Suppressor macrophage (primary cell): Measurements from ENCODE around the gene WDR82.
"Not testable (repeated sequence)": the region's sequence is repeated elsewhere in the genome, so short reads cannot be mapped to it uniquely, and the experiment has no call there.

ENCODE experiments used
- DNase-seq, 4 experiments: peaks; one replicate each; pipeline ENCODE4 v3.0.0-alpha.2; 2020 to 2022

The WDR82 gene

GRCh38 chr3:52289338-52289746, 10.9 kb upstream of the WDR82 start:
- DNase-seq, result peak in 3 of 4 experiments; percentile 32 to 62 (median 60)

- no peak for DNase-seq
Observed at GRCh38 chr3:52288674-52289073, 10.2 kb upstream of the WDR82 start.

GRCh38 chr3:52286777-52287110, 8.3 kb upstream of the WDR82 start:
- peak in 1 of 4 experiments; percentile 34 for DNase-seq

GRCh38 chr3:52284051-52284450, 5.6 kb upstream of the WDR82 start:
- not testable (repeated sequence) for DNase-seq

- DNase-seq, result no peak
Observed at GRCh38 chr3:52283306-52283705, 4.9 kb upstream of the WDR82 start.

GRCh38 chr3:52281981-52282801, 3.7 kb upstream of the WDR82 start:
- DNase-seq, result peak in 3 of 4 experiments; percentile 31 to 45 (median 43)

GRCh38 chr3:52280050-52280461, 1.6 kb upstream of the WDR82 start:
- no peak for DNase-seq

- no peak for DNase-seq
Observed at GRCh38 chr3:52279596-52279995, 1.1 kb upstream of the WDR82 start.

GRCh38 chr3:52277972-52278509, 408 bp downstream of the WDR82 start:
- peak in 2 of 4 experiments; percentile 83 to 88 for DNase-seq

- DNase-seq, result peak; percentile 89 to 93 (median 90)
Observed at GRCh38 chr3:52277071-52277964, 1.1 kb downstream of the WDR82 start.

- not testable (repeated sequence) for DNase-seq
Observed at GRCh38 chr3:52274781-52275180, 3.7 kb downstream of the WDR82 start.

GRCh38 chr3:52272831-52273230, 5.6 kb downstream of the WDR82 start:
- DNase-seq, result no peak

GRCh38 chr3:52272172-52272571, 6.3 kb downstream of the WDR82 start:
- DNase-seq, result not testable (repeated sequence)

- peak; percentile 60 to 79 (median 71) for DNase-seq
Observed at GRCh38 chr3:52270252-52270754, 8.1 kb downstream of the WDR82 start.

GRCh38 chr3:52269776-52270175, 8.7 kb downstream of the WDR82 start:
- peak in 2 of 4 experiments; percentile 31 to 34 for DNase-seq

- no peak for DNase-seq
Observed at GRCh38 chr3:52268036-52268435, 10.4 kb downstream of the WDR82 start.

- no peak for DNase-seq
Observed at GRCh38 chr3:52265387-52265786, 13.1 kb downstream of the WDR82 start.

- DNase-seq, result no peak
Observed at GRCh38 chr3:52262447-52262846, 16.0 kb downstream of the WDR82 start.

- DNase-seq, result no peak
Observed at GRCh38 chr3:52259448-52259847, 19.0 kb downstream of the WDR82 start.

- no peak for DNase-seq
Observed at GRCh38 chr3:52259035-52259434, 19.4 kb downstream of the WDR82 start.

GRCh38 chr3:52257911-52258310, 20.5 kb downstream of the WDR82 start:
- no peak for DNase-seq

GRCh38 chr3:52256622-52257021, 21.8 kb downstream of the WDR82 start:
- no peak for DNase-seq

- DNase-seq, result no peak
Observed at GRCh38 chr3:52256159-52256558, 22.3 kb downstream of the WDR82 start.
